A673 (cell line): ENCODE data around the gene SLCO2A1.

Source experiments
- CTCF ChIP-seq: fragments of 300-800, 200-600 bp; sonication (generic); conservative IDR thresholded peaks from 2 replicates; pipeline ENCODE4 v1.5.1; 2017; ENCODE audit warnings: low read depth, mild to moderate bottlenecking, antibody characterized with exemption, low read length, moderate library complexity, mixed read lengths
- EZH2 ChIP-seq: fragments of 200-600 bp; sonication (generic); IDR thresholded peaks from 2 replicates; pipeline ENCODE4 v1.6.1; 2017; ENCODE audit warnings: borderline replicate concordance, low read depth, mild to moderate bottlenecking, mixed read lengths, antibody characterized with exemption, low read length; ENCODE audit not compliant: poor library complexity, severe bottlenecking

- no peak for TF ChIP-seq CTCF
- TF ChIP-seq EZH2: no peak
These were observed 50.2 kb downstream of the SLCO2A1 start for GRCh38 chr3:133979553-133979952.
